AG04450 (cell line): Measurements from ENCODE around the gene NTN4. TPM values are rescaled to one million over a fixed set of nuclear protein-coding genes. Genes with fewer than 3 reads are reported as not detected.

Experiments used
- CTCF ChIA-PET: fragments of 300-600, 350-600 bp; formaldehyde crosslinking; extraction: SDS; loops from one replicate; lab custom pipeline; 2022; ENCODE audit warnings: antibody characterized with exemption, inconsistent platforms; lab: Charles Lee
- POLR2A ChIA-PET: fragments of 350-600 bp; formaldehyde crosslinking; extraction: SDS; loops from one replicate; lab custom pipeline; 2021; ENCODE audit warnings: antibody characterized with exemption, inconsistent platforms; lab: Yijun Ruan, JAX
- DNase-seq: peaks from one replicate; pipeline ENCODE4 v3.0.0-alpha.2; 2011; ENCODE audit warnings: low read depth, low spot score
- H3K27ac ChIP-seq: one replicate; pipeline ENCODE4 v1.5.1; 2012; ENCODE audit warnings: low read depth, low read length, control low read depth
- H3K27me3 ChIP-seq: one replicate; pipeline ENCODE4 v1.6.0; 2012; ENCODE audit warnings: low read length; ENCODE audit not compliant: control insufficient read depth, insufficient read depth
- H3K4me3 ChIP-seq: 2 replicates; pipeline ENCODE4 v1.5.1; 2011; ENCODE audit warnings: mild to moderate bottlenecking, low read depth, low read length, control low read depth
- H3K9me3 ChIP-seq: 2 replicates; pipeline ENCODE4 v1.5.1; 2012; ENCODE audit warnings: low read length; ENCODE audit not compliant: control insufficient read depth, insufficient read depth
- CTCF ChIP-seq: IDR thresholded peaks from 2 replicates; pipeline ENCODE4 v1.5.1; 2011; ENCODE audit warnings: low read depth, low read length, control low read depth, inconsistent platforms
- polyA plus RNA-seq: library from polyadenylated mRNA; depleted of rRNA; stranded (reverse); fragments of >200 nt; gene quantifications from 2 replicates; pipeline ENCODE4 v1.2.3, GENCODE V29; 2011

NTN4 gene
- polyA plus RNA-seq, 1 experiment = 132 TPM

GRCh38 chr12:95646781-95647190 is 143.8 kb downstream of the NTN4 start:
- DNase-seq = peak; percentile 66
- ChIA-PET CTCF (no interaction called here), POLR2A (interaction anchor here (0.7 kb wide), 1 partner anchor 13 kb away, joined by 3 read pairs; no protein-coding TSS in a partner anchor)
- Histone ChIP-seq H3K27ac (peak overlapping the region; percentile 87), H3K9me3 (no peaks in the 10 kb centered on the region), H3K27me3 (no peaks in the 10 kb centered on the region), H3K4me3 (no peak overlapping the region)
- no peak for TF ChIP-seq CTCF

- TF ChIP-seq CTCF = no peak
Measured at GRCh38 chr12:95643256-95643655, 147.3 kb downstream of the NTN4 start.

GRCh38 chr12:95642583-95642982 is 148.0 kb downstream of the NTN4 start:
- Histone ChIP-seq H3K27ac (no peak overlapping the region), H3K27me3 (no peaks in the 10 kb centered on the region), H3K9me3 (no peaks in the 10 kb centered on the region), H3K4me3 (no peak overlapping the region)
- TF ChIP-seq CTCF = no peak
- ChIA-PET CTCF (interaction anchor here (0.6 to 0.7 kb wide), 2 partner anchors 14 to 69 kb away, joined by 3 to 4 read pairs; no protein-coding TSS in a partner anchor), POLR2A (interaction anchor here (0.6 kb wide), 3 partner anchors 9 to 452 kb away, joined by 3 to 7 read pairs (median 5); no protein-coding TSS in a partner anchor)
- no peak for DNase-seq

More at GRCh38 chr12:95643256-95643655, 147.3 kb downstream of the NTN4 start:
- Histone ChIP-seq H3K27me3 (no peaks in the 10 kb centered on the region), H3K27ac (no peak overlapping the region), H3K4me3 (no peak overlapping the region), H3K9me3 (no peaks in the 10 kb centered on the region)
- ChIA-PET POLR2A (no interaction called here), CTCF (no interaction called here)
- DNase-seq = no peak

DNA sequence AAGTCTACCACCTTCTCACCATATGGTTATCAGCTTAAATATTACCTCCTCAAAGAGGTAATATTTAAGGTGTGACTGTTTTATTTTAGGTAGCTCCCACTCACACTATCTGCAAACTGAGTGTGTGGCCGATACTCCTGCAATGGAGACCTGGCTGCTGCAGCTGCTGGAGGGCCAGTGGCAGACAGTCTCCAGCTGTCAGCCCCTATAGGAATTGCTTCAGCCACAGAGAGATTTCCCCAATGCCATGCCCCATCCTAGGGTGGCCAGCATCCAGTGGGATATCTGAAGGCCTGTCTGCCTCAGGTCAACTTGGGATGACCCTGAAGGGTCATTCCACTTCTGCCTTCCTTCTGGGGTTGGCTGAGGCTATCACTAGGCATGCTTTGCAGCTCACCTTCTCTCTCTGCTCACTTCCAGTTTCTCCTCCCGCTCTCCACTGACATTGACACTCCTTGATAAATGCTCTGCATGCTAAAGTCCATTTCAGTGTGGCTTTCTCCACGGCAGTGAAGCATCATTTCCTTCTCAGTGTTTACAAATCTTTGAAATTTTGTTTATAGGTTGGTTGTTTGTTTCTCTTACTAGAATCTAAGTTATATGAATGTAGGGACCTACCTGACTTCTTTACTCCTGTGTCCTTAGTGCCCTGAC is 149.1 kb downstream of the NTN4 start:
- Histone ChIP-seq H3K27ac (no peak overlapping the region), H3K4me3 (no peak overlapping the region), H3K9me3 (no peaks in the 10 kb centered on the region), H3K27me3 (no peaks in the 10 kb centered on the region)
- ChIA-PET POLR2A (no interaction called here), CTCF (no interaction called here)
- no peak for TF ChIP-seq CTCF
- no peak for DNase-seq

DNA sequence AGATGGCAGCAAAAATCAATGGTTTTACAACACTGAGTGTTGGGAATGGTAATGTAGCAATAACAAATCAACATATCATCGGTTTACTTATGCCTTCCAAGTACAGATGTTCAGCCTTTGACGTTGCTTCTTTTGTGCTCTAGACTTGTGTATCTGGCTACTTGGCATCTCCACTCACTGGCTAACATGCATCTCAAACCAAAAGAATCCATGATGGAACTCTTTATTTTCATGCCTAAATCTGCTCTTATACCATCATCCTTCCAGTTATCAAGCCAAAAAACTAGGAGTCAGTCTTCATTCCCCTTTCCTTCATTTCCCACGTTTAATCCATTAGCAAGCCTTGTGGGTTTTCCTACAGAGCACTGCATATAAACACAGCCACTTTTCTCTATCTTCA is 150.0 kb downstream of the NTN4 start:
- no peak for DNase-seq
- Histone ChIP-seq H3K27me3 (no peaks in the 10 kb centered on the region), H3K27ac (no peak overlapping the region), H3K9me3 (no peaks in the 10 kb centered on the region), H3K4me3 (no peak overlapping the region)
- CTCF ChIA-PET = no interaction called here
- POLR2A ChIA-PET = no interaction called here
- no peak for TF ChIP-seq CTCF
